ENCODE results near the gene KRT7. TPM values are rescaled to one million over a fixed set of nuclear protein-coding genes. Genes with fewer than 3 reads are reported as not detected.

KRT7 gene
- polyA plus RNA-seq, 12 donors, result 0.69 to 3.3 (median 0.81) TPM; not detected in 3

GRCh38 chr12:52210925-52211650 lies 22.0 kb upstream of the KRT7 start:
- no peak for DNase-seq

GRCh38 chr12:52211716-52212585 lies 21.1 kb upstream of the KRT7 start:
- DNase-seq, result no peak

GRCh38 chr12:52212701-52213563 lies 20.1 kb upstream of the KRT7 start:
- DNase-seq, result no peak

DNA sequence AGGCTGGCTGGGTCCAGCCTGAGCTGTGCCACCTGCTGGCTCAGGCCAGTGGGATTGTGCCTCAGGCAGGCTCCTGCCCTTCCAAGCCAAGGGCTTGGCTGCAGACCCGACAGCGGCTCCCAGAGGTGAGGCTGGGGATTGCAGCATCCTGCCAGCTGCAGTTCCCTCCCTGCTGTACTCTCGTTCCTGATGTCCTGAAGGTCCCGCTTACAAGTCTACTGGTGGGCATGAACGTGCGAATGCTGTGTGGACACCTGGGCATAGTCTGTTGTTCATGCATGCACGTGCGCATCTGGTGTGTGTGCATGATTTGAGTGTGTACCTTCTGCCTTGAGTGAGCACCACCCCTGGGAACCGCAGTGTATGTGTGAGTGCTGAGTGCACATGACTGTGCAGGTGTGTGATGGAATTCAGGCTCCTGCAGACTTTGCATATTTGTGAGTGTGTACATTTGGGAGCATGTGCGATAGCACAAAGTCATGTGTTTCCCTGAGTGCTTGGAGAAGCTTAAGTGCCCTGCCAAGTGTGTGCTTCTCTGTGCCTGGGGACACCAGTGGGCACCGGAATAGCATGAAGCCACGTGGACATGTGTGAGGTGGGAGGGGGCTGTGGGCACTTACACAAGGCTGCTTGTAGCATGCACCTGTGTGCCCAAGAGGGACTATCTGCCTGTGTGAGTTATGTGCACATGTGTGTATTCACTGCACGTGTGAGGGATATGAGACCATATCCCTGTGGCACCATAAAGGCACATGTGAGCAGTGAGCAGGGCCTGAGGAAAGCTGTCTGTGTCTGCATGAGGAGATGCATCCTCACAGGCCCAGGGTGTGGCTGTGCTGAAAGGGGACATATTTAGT lies 19.3 kb upstream of the KRT7 start:
- peak; percentile 59 for DNase-seq

GRCh38 chr12:52214421-52214802 lies 18.6 kb upstream of the KRT7 start:
- no peak for DNase-seq

GRCh38 chr12:52215587-52216031 lies 17.4 kb upstream of the KRT7 start:
- no peak for DNase-seq

DNA sequence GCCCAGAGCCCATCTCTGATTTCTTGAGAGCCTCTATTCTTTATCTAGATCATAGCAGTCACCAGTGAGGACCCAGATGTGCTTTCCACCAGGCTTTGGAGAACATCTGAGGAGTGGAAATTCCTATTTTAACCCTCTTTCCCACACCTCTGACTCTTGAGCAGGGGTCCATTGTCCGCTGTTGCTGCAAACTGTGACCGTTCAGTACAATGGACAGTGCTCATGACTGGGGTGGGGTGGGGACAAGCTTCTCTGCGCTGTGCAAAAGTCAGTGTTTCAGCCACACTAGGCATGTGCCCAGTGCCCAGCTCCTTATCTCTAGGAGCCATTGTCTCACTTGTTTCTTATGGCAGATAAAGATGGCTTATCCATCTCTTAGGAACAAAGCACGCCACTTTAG lies 16.9 kb upstream of the KRT7 start:
- DNase-seq, result no peak

DNA sequence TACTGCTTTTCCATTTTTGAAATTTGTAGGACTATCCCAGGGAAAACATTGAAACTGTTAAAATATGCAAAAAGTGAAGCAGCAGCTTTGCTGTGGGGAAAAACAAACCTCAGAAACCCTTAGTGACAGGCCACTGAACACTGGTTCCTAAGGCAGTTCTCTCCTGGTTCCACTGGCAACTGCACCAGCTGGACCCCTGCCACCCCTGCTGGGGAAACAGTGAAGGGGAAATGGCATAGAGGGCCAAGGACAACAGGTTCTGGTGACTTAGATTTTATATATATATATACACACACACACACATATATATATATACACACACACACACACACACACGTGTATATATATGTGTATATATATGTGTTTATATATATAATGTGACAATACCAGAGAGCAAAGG lies 16.2 kb upstream of the KRT7 start:
- DNase-seq, result no peak

- no peak for DNase-seq
These were observed 15.8 kb upstream of the KRT7 start for GRCh38 chr12:52217223-52217622.

- DNase-seq, result no peak
These were observed 15.0 kb upstream of the KRT7 start for GRCh38 chr12:52218001-52218400.

DNA sequence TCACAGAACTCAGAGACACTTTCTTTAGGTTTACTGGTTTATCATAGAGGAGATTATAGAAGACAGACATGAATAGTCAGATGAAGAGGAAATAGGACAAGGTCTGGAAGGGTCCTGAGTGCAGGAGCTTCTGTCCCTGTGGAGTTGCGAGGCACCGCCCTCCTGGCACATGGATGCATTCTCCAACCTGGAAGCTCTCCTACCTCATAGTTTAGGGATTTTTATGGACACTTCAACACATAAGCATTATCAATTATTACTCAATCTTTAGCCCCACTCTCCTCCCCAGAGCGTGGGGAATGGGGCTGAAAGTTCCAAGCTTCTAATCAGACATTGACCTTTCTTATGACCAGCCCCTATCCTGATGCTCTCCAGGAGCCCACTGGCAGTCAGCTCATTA lies 12.6 kb upstream of the KRT7 start:
- no peak for DNase-seq

GRCh38 chr12:52221070-52221781 lies 11.8 kb upstream of the KRT7 start:
- DNase-seq, result no peak

DNA sequence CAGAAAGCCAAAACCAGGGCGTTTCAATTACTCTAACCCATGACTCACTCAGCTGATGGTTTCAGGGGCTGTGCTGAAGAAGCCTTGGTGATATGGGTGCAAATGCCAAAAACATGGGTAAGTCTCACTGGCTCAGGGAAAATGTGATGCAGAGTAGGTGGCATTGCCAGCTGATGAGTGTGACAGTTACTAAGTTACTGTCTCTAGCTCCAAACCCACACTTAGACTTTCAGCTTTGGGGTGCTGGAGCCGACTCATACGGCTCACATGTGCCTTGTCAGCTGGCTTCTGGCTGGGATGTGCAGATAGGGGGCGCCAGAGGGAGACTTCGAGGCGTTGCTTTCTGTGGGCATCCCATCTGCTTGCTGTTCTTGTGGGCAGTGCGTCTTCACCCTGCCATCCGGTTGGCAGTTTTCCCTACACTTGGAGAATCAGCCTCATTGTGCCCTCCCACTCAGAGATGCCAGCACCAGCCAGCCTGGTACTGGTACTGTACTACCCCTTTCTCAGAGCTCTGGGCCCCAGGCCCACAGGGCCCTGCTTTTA lies 11.1 kb upstream of the KRT7 start:
- DNase-seq, result no peak

DNA sequence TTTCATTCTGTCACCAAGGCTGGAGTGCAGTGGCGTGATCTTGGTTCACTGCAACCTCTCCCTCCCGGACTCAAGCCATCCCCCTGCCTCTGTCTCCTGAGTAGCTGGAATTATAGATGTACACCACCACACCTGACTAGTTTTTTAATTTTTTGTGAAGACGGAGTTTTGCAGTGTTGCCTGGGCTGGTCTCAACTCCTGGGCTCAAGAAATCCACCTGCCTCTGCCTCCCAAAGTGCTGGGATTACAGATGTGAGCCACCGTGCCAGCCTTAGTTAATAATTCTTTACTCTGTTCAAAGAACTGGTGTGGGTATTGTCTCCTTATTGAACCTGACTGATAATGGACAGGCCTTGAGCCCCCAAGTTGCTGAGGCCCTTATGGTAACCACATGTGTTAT lies 10.4 kb upstream of the KRT7 start:
- no peak for DNase-seq

GRCh38 chr12:52223406-52224039 lies 9.5 kb upstream of the KRT7 start:
- DNase-seq, result no peak

DNA sequence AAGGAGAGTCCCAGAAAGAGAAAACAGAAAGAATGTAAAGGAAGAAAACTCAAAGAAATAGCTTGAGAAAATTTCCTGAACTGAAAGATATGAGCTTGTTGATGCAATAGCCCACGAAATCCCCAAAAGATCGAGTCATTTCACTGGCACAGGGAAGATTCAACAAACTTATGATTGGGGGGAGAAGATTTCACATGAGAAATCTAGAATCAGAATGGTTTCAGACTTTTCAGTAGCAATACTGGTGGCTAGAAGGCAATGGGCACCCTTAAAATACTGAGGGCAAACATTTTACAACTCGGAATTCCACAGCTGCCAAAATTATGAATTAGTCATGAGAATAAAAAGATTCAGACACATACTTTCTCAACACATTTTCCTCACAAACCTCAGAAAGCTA lies 8.9 kb upstream of the KRT7 start:
- no peak for DNase-seq

GRCh38 chr12:52225752-52226151 lies 7.3 kb upstream of the KRT7 start:
- no peak for DNase-seq

DNA sequence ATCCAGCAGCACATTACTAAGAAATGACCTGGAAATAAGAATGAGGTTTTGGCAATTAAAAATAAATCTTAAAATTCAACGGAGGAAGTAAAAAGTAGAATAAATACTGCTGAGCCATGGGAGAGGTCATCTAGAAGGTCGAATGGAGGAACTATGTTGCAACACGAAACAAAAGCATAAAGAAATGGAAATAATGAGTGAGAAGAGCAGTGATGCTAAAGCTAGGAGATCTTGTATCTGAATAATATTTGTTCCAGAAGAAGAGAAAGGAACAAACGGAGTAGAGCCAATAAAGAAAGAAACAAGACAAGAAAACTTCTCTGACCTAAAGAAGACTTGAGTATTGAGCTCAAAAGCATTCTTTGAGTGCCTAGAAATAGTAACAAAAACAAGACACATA lies 6.6 kb upstream of the KRT7 start:
- no peak for DNase-seq

- DNase-seq, result no peak
These were observed 5.4 kb upstream of the KRT7 start for GRCh38 chr12:52227606-52228166.
